GM06990 (cell line): Measurements from ENCODE around the gene DUSP18.

Source experiments
- DNase-seq: peaks from one replicate; pipeline ENCODE4 v3.0.0-alpha.2; 2011; ENCODE audit not compliant: insufficient read length; ENCODE audit errors: extremely low read depth
- H3K27me3 ChIP-seq: replicated peaks from 2 replicates; pipeline ENCODE4 v1.6.0; 2011; ENCODE audit warnings: low read length; ENCODE audit not compliant: control insufficient read depth, insufficient read depth
- H3K36me3 ChIP-seq: 2 replicates; pipeline ENCODE4 v1.5.1; 2011; ENCODE audit warnings: low read length; ENCODE audit not compliant: control insufficient read depth, insufficient read depth
- H3K4me3 ChIP-seq: replicated peaks from 2 replicates; pipeline ENCODE4 v1.5.1; 2011; ENCODE audit warnings: low read depth, mild to moderate bottlenecking, control low read depth, low read length
- TF ChIP-seq, protein P1 (sequence below): IDR thresholded peaks from 2 replicates; pipeline ENCODE4 v1.5.1; 2011; ENCODE audit warnings: low read length, control low read depth, mild to moderate bottlenecking, inconsistent platforms; ENCODE audit not compliant: insufficient read depth, poor library complexity, severe bottlenecking

DUSP18 gene

DNA sequence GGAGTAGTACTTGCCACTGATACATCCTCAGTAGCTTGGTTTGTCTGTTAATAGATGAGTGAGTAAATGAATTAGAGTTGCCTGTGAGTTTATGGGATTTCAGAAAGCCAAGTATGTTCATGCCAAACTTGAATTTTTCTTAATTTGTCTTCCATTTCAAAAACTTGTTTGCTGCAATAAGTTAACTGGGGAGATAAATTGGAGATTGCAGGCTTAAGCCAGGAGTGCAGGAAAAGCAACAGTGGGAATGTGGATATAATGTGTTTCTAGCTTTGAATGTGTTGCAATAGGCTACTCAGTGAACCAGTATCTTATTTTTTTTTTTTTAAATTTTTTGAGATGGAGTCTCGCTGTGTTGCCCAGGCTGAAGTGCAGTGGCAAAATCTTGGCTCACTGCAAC is 35.2 kb upstream of the DUSP18 start:
- H3K27me3 ChIP-seq, result no peaks in the 10 kb centered on the region

DNA sequence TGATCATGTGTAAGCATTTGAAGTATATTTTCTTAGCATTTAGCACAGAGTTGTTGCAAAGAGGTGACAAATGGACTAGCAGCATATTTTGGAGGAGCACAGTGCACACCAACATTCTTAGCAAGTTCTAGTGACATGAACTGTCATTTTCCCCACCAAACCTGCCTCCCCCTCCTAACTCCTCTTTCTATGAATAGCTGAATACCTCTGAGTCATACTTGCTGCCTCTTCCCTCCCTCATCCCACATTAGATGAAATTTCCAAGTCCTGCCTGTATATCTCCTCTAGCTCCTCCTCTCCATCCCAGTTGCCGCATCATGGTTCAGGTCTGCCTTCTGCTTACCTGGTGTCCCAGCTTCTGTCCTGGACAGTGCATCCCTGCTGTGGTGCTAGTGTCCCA is 34.2 kb upstream of the DUSP18 start:
- Histone ChIP-seq H3K36me3 (no peaks in the 10 kb centered on the region), H3K4me3 (no peak overlapping the region), H3K27me3 (no peaks in the 10 kb centered on the region)
- TF ChIP-seq, protein P1, sequence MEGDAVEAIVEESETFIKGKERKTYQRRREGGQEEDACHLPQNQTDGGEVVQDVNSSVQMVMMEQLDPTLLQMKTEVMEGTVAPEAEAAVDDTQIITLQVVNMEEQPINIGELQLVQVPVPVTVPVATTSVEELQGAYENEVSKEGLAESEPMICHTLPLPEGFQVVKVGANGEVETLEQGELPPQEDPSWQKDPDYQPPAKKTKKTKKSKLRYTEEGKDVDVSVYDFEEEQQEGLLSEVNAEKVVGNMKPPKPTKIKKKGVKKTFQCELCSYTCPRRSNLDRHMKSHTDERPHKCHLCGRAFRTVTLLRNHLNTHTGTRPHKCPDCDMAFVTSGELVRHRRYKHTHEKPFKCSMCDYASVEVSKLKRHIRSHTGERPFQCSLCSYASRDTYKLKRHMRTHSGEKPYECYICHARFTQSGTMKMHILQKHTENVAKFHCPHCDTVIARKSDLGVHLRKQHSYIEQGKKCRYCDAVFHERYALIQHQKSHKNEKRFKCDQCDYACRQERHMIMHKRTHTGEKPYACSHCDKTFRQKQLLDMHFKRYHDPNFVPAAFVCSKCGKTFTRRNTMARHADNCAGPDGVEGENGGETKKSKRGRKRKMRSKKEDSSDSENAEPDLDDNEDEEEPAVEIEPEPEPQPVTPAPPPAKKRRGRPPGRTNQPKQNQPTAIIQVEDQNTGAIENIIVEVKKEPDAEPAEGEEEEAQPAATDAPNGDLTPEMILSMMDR, result no peak
- DNase-seq, result no peak

More for the DNA sequence above, 35.2 kb upstream of the DUSP18 start:
- no peak overlapping the region for H3K4me3 ChIP-seq
- no peaks in the 10 kb centered on the region for H3K36me3 ChIP-seq
- TF ChIP-seq, protein P1, result no peak
- DNase-seq, result no peak

DNA sequence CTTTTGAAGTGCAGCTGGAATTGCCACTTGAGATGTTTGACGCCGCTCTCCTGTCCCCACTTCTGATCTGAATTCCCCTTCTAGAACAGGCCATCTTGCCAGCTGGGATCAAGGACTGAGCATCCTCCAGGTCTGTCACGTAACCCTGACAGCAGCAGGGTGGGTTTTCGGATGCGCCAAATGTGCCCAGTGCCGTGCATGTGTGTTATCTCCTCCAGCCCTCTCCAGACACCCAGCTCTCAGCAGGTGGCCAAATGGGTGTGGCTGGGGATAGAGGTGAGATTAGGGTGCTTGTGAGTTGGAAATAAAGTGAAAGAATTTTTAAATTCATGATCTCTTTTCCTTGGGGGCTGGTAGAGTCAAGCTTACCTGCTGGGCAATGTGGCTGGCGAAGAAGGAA is 30.3 kb upstream of the DUSP18 start:
- Histone ChIP-seq H3K27me3 (no peaks in the 10 kb centered on the region; the same call in none of the 2 replicates), H3K36me3 (no peaks in the 10 kb centered on the region), H3K4me3 (no peak overlapping the region)
- TF ChIP-seq, protein P1, result no peak
- DNase-seq, result no peak

DNA sequence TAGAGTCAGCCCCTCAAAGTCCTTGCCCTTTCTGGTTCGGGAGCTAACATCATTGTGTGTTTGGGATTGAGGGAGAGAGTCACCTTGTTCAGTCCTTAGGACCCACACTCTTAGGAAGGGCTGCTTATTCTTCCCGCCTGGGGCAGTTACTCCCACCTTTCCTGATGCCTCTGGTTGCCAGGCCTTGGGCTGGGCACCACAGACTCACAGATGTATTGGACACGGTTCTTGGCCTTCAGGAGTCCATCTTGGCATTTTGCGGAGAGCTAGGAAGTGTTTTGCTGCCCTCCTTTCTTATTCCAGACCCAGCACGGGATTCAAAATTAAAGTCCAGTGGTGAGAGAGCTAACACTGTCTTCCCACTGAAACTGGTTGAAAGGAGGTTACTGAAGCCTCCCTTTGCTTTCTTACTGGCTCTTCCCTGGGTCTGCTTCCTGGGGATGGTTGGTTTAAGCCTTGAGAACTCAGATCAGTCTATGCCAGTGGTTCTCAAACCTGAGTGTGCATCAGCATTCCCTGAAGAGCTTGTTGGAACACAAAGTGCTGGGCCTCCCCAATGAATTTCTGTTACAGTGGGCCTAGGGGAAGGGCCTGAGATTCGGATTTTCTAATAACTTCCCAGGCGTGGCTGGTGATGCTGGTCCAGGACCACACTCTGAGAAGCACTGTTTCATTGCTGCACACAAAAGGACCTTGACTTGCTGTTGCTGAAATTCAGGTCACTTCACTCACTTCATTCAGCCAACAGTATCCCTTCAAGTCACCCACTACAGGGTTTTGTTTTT is 28.4 kb upstream of the DUSP18 start:
- DNase-seq, result no peak
- TF ChIP-seq, protein P1, result no peak
- Histone ChIP-seq H3K4me3 (no peak overlapping the region), H3K27me3 (no peaks in the 10 kb centered on the region; the same call in none of the 2 replicates), H3K36me3 (no peaks in the 10 kb centered on the region)

DNA sequence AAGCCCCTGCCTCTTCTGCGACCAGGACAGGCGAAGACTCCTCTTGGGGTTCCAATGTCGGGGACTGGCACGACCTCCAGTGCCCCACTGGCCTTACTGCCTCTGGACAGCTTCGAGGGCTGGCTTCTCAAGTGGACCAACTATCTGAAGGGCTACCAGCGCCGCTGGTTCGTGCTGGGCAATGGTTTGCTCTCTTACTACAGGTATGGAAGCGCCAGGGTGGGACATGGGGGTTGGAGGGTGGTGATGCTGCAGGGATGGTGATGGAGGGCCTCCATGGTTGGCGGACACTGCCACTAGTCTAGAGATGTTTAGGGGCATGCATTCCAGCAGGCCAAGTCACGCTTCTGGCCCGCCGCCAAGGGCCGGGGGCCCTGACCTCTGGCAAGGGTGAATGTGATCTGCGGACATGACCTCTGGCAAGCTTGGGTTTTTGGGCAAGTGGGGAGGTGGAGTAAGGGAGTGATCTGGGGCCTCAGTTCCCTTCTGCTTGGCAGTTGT is 27.7 kb upstream of the DUSP18 start:
- Histone ChIP-seq H3K27me3 (no peaks in the 10 kb centered on the region; the same call in none of the 2 replicates), H3K36me3 (no peaks in the 10 kb centered on the region), H3K4me3 (no peak overlapping the region)
- TF ChIP-seq, protein P1, result no peak
- DNase-seq, result no peak
